ENCODE data around the gene C2orf42. TPM values are rescaled to one million over a fixed set of nuclear protein-coding genes. Genes with fewer than 3 reads are reported as not detected.
"Not testable (repeated sequence)": the region's sequence is repeated elsewhere in the genome, so short reads cannot be mapped to it uniquely, and the experiment has no call there.

The C2orf42 gene
- polyA plus RNA-seq, 1 experiment: 9.8 TPM

DNA sequence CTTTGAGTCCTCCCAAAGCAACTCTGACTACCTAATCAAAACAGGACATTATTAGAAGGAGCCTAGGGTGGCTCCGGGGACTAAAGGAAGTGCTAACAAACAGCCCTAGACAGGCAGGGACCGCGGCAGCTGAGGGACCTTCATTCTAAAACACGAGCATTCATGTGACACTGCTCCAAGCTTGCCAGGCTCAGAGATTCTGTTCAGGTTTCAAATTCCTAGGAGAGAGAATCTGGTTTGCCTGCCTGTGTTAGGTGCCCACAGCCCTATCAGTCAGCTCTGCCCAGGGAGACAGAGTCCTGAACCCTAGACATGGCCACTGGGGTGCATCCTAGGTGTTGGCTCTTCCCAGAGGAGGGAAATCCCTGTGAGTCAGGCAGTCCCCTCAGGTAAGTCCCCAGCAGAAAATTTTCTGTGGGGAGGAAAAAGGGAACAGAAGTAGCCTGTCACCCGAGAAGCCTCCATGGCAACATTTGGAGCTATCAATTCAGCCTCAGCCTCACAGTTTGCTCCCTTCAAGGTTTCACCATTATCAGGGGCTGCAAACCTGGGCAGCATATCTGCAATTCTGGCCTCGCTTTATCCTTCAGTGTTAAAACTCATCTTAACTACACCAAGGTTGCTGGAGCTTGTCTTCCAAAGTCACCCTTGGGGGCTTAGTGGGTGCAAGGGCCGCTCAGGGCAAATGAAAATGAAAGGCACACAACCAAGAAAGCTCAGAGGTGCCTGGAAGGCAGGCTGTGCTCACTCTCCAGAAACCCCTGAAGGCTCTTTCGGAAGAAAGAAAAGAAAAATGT lies 75.0 kb downstream of the C2orf42 start:
- no peaks in the 10 kb centered on the region for H3K27me3 ChIP-seq (ENCODE audit: control insufficient read depth, insufficient read depth, low read length)
- no peak overlapping the region for H3K4me3 ChIP-seq (ENCODE audit: low read depth, low read length)
- no peak for TF ChIP-seq CTCF (IDR thresholded peaks at IDR 0.05; ENCODE audit: insufficient read depth, low read depth, low read length)
- ChIA-PET CTCF (no interaction called here), POLR2A (interaction anchor here (0.8 kb wide), 1 partner anchor 27 kb away, joined by 3 read pairs; no protein-coding TSS in a partner anchor)
- H3K36me3 ChIP-seq (ENCODE audit: control insufficient read depth, insufficient read depth, low read length): no peaks in the 10 kb centered on the region
- DNase-seq (ENCODE audit: low read depth): no peak

DNA sequence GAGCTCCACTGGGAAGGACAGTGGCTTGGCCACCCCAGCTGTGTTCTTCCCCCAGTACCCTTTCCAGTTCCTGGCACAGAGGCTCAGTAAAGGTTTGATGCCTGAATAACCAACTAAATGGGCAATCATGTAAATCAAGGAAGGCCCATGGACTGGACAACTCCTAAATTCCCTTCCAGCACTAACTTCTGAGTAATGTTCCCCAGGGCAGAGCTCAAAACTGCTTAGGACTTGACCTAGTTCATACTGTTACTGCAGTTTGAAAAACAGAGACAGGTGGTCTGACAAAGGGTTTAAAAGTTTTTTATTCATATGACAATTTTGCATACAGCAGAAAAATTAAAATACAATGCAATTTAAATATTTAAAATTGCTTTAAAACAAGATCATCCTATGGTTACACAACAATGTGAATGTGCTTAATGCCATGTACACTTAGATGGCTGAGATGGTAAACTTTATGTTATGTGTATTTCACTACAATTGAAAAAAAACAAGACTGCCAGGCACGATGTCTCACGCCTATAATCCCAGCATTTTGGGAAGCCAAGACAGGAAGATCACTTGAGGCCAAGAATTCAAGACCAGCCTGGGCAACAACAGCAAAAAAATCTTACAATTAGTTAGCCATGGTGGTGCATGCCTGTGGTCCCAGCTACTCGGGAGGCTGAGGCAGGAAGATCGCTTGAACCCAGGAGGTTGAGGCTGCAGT lies 77.3 kb downstream of the C2orf42 start:
- POLR2A ChIA-PET: no interaction called here
- CTCF ChIA-PET: interaction anchor here (1.3 kb wide), 1 partner anchor 9 kb away, joined by 4 read pairs; no protein-coding TSS in a partner anchor
- TF ChIP-seq CTCF (IDR thresholded peaks at IDR 0.05; ENCODE audit: insufficient read depth, low read depth, low read length): no peak
- DNase-seq (ENCODE audit: low read depth): no peak
- Histone ChIP-seq H3K36me3 (ENCODE audit: control insufficient read depth, insufficient read depth, low read length) (no peaks in the 10 kb centered on the region), H3K27me3 (ENCODE audit: control insufficient read depth, insufficient read depth, low read length) (no peaks in the 10 kb centered on the region), H3K4me3 (ENCODE audit: low read depth, low read length) (no peak overlapping the region)

- no peaks in the 10 kb centered on the region for H3K36me3 ChIP-seq (ENCODE audit: control insufficient read depth, insufficient read depth, low read length)
- no peaks in the 10 kb centered on the region for H3K27me3 ChIP-seq (ENCODE audit: control insufficient read depth, insufficient read depth, low read length)
- ChIA-PET CTCF (interaction anchor here (1.1 kb wide), 1 partner anchor 13 kb away, joined by 3 read pairs; no protein-coding TSS in a partner anchor), POLR2A (no interaction called here)
- TF ChIP-seq CTCF (IDR thresholded peaks at IDR 0.05; ENCODE audit: insufficient read depth, low read depth, low read length): no peak
- DNase-seq (ENCODE audit: low read depth): no peak
- H3K4me3 ChIP-seq (ENCODE audit: low read depth, low read length): no peak overlapping the region
Observed at GRCh38 chr2:70111752-70112591, 78.8 kb downstream of the C2orf42 start.

GRCh38 chr2:70110397-70110796 lies 80.4 kb downstream of the C2orf42 start:
- CTCF ChIA-PET: interaction anchor here (0.7 kb wide), 1 partner anchor 24 kb away, joined by 4 read pairs; no protein-coding TSS in a partner anchor
- POLR2A ChIA-PET; H3K36me3 ChIP-seq (ENCODE audit: control insufficient read depth, insufficient read depth, low read length); H3K4me3 ChIP-seq (ENCODE audit: low read depth, low read length); H3K27me3 ChIP-seq (ENCODE audit: control insufficient read depth, insufficient read depth, low read length); DNase-seq (ENCODE audit: low read depth): not testable (repeated sequence)

DNA sequence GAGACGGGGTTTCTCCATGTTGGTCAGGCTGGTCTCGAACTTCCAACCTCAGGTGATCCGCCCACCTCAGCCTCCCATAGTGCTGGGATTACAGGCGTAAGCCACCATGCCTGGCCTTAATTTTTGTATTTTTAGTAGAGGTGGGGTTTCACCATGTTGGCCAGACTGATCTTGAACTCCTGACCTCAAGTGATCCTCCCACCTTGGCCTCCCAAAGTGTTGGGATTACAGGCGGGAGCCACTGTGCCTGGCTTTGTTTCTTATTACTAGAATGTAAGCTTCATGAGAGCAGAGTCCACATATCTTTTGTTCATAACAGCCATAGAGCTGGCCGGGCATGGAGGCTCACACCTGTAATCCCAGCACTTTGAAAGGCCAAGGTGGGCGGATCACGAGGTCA lies 84.7 kb downstream of the C2orf42 start:
- CTCF ChIA-PET; H3K27me3 ChIP-seq (ENCODE audit: control insufficient read depth, insufficient read depth, low read length); POLR2A ChIA-PET; DNase-seq (ENCODE audit: low read depth); H3K4me3 ChIP-seq (ENCODE audit: low read depth, low read length); H3K36me3 ChIP-seq (ENCODE audit: control insufficient read depth, insufficient read depth, low read length): not testable (repeated sequence)

Data from BJ (cell line).